Uterus (tissue), 4 donors: Measurements from ENCODE around the gene DMBT1. TPM values are rescaled to one million over a fixed set of nuclear protein-coding genes. Genes with fewer than 3 reads are reported as not detected.

ENCODE experiments used
- DNase-seq, 2 donors: peaks; one replicate each; pipeline ENCODE4 v3.0.0-alpha.2; 2019 to 2020
- H3K27ac ChIP-seq, 2 donors: fragments of 200-600 bp; sonication (generic); 1 replicate in 1 of 2; 2 replicates in 1 of 2; pipeline ENCODE4 v1.5.1; 2016 to 2018
- H3K27me3 ChIP-seq, 2 donors: fragments of 200-600 bp; sonication (generic); one replicate each; pipeline ENCODE4 v1.5.1; 2018 to 2019; ENCODE audit warnings: control low read depth in 1 of 2
- H3K36me3 ChIP-seq, 2 donors: fragments of 200-600 bp; sonication (generic); one replicate each; pipeline ENCODE4 v1.5.1; 2019; ENCODE audit warnings: control low read depth in 1 of 2
- H3K4me1 ChIP-seq, 2 donors: fragments of 200-600 bp; sonication (generic); one replicate each; pipeline ENCODE4 v1.5.1; 2018 to 2019; ENCODE audit warnings: control low read depth in 1 of 2
- H3K4me3 ChIP-seq, 2 donors: fragments of 200-600 bp; sonication (generic); 1 replicate in 1 of 2; 2 replicates in 1 of 2; pipeline ENCODE4 v1.5.1; 2018 to 2019; ENCODE audit warnings: mild to moderate bottlenecking in 1 of 2
- H3K9me3 ChIP-seq, 2 donors: fragments of 200-600 bp; sonication (generic); one replicate each; pipeline ENCODE4 v1.5.1; 2019; ENCODE audit warnings: control low read depth in 1 of 2
- POLR2A ChIP-seq, 2 donors: fragments of 450-650 bp; IDR thresholded peaks; one replicate each; pipeline ENCODE4 v1.6.1; 2016; ENCODE audit warnings: antibody characterized with exemption in 2 of 2, mild to moderate bottlenecking in 1 of 2, moderate library complexity in 1 of 2
- intact Hi-C: fragments of 100-400 bp; cut with DNase I; formaldehyde crosslinking; loops from one replicate; pipeline ENCODE4 v1.15.1; 2023; ENCODE audit warnings: low total_unique reads
- total RNA-seq, 4 donors: library from RNA; depleted of rRNA in 3 of 4; stranded (reverse); fragments of >200 nt in 3 of 4; gene quantifications; one replicate each; pipeline versions ENCODE4 v1.1.0 to v1.2.4, GENCODE V29; 2014 to 2023
- TF ChIP-seq, protein P1 (sequence below), 4 experiments: fragments of 200-600 bp in 2 of 4; fragments of 450-650 bp in 2 of 4; sonication (generic) in 2 of 4; IDR thresholded peaks; one replicate each; pipeline ENCODE4 v1.5.1; 2016 to 2019; ENCODE audit warnings: antibody characterized with exemption in 4 of 4, mild to moderate bottlenecking in 2 of 4, moderate library complexity in 1 of 4
- donor health status: DM: yes; HTN: yes; CAD: no.

The DMBT1 gene
- total RNA-seq, 4 donors from 2014 or later, result under 0.01 to 0.21 (median 0.15) TPM; not detected in 1

DNA sequence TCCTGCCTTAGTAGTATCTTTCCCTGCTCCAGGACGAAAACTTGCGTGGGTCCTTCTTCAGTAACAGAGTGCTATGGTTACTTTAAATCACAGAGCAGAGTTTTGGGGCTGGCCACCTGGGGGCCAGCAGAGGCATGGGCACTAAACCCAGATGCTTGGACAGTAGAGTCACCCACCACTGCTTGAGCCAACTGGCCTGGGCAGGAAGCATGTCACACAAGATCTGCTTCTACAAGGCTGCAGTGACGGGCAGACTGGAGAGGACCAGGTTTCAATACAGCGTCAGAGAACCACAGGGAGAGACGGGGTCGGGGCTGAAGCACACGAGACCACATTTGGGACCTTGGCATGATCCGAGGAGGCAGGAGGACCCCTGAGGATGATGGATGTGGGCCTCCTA is 14.3 kb upstream of the DMBT1 start:
- no peak for TF ChIP-seq POLR2A (IDR thresholded peaks at IDR 0.05)
- TF ChIP-seq, protein P1, sequence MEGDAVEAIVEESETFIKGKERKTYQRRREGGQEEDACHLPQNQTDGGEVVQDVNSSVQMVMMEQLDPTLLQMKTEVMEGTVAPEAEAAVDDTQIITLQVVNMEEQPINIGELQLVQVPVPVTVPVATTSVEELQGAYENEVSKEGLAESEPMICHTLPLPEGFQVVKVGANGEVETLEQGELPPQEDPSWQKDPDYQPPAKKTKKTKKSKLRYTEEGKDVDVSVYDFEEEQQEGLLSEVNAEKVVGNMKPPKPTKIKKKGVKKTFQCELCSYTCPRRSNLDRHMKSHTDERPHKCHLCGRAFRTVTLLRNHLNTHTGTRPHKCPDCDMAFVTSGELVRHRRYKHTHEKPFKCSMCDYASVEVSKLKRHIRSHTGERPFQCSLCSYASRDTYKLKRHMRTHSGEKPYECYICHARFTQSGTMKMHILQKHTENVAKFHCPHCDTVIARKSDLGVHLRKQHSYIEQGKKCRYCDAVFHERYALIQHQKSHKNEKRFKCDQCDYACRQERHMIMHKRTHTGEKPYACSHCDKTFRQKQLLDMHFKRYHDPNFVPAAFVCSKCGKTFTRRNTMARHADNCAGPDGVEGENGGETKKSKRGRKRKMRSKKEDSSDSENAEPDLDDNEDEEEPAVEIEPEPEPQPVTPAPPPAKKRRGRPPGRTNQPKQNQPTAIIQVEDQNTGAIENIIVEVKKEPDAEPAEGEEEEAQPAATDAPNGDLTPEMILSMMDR (IDR thresholded peaks at IDR 0.05), result no peak
- Histone ChIP-seq H3K36me3 (no peaks in the 10 kb centered on the region), H3K9me3 (no peaks in the 10 kb centered on the region), H3K4me1 (no peaks in the 10 kb centered on the region), H3K27me3 (no peaks in the 10 kb centered on the region), H3K4me3 (no peak overlapping the region), H3K27ac (no peak overlapping the region)
- no peak for DNase-seq
- intact Hi-C loops, result no loop called here

DNA sequence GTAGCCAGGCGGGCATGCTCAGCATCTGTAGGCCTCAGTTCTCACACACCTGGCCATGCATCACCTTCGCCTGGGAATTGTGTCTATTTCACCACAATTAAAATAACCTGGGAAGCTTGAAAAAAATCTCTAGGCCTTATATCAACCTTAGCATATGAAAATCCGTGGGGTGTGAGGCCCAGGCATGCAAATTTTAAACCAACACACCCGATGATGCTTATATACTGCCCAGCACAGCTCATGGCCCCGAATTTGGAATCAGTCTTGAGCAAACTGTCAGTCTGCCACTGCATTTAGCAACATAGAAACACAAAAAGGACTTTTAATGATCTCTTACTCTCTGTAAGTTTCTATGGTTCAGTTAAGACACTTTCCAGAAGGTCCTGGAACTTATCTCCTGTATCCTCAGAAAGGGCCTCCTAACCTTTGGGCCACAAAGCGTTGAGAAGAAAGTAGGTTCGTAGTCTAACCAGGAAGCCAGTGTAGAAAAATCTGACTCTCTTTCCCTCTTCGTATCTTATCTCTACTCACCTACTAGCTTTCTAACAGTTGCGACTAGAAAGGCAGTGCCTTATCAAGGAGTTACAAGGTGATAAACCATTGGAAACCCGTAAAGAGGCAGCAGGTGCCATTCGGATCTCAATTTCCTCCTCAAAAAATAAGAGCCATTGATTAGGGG is 12.0 kb upstream of the DMBT1 start:
- DNase-seq, result no peak
- no peaks in the 10 kb centered on the region for H3K4me1 ChIP-seq
- no peaks in the 10 kb centered on the region for H3K9me3 ChIP-seq
- no peak overlapping the region for H3K4me3 ChIP-seq
- H3K27me3 ChIP-seq, result no peaks in the 10 kb centered on the region
- no peaks in the 10 kb centered on the region for H3K36me3 ChIP-seq
- intact Hi-C loops, result no loop called here
- no peak for TF ChIP-seq POLR2A (IDR thresholded peaks at IDR 0.05)
- TF ChIP-seq, protein P1 (IDR thresholded peaks at IDR 0.05), result no peak
- no peak overlapping the region for H3K27ac ChIP-seq

DNA sequence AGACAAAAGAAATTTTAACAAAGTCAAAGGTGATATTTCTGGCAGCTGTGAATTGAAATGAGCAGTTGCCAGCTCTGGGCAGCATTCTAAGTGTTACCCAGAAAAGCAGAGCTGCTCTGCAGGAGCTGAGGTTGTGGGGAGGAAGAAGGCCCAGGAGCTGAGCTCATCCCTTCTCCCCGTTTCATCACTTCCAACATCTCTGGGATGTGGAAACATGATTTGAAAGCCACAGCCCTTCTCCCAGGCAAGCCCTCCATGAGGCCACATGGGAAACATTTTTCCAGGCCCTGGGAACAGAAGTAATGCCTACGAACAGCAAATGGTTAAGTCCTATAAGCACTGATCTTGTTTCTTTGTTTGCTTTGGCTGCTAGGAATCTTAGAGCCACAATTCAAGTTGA is 10.9 kb upstream of the DMBT1 start:
- no peak overlapping the region for H3K4me3 ChIP-seq
- no peaks in the 10 kb centered on the region for H3K9me3 ChIP-seq
- H3K27ac ChIP-seq, result no peak overlapping the region
- no peak for TF ChIP-seq POLR2A (IDR thresholded peaks at IDR 0.05)
- TF ChIP-seq, protein P1 (IDR thresholded peaks at IDR 0.05), result no peak
- H3K27me3 ChIP-seq, result no peaks in the 10 kb centered on the region
- H3K36me3 ChIP-seq, result no peaks in the 10 kb centered on the region
- DNase-seq, result no peak
- no peaks in the 10 kb centered on the region for H3K4me1 ChIP-seq
- intact Hi-C loops, result no loop called here

DNA sequence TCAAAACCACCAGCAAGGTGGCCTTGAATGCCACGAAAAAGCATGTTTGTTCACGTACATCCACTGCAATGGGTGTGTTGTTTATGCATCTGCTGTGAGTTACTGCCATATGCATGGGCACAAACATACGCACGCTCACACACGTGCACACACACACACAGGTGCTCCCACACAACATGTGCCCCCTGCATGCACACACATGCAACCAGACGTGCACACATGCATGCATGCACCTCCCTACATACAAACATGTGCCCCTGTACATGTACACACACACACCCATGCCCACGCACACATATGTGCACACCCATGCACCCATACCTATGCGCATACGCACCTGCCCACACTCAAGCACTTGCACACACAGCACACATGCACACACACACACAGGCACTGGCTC is 10.1 kb upstream of the DMBT1 start:
- Histone ChIP-seq H3K4me3 (no peak overlapping the region), H3K36me3 (no peaks in the 10 kb centered on the region), H3K27me3 (no peaks in the 10 kb centered on the region), H3K9me3 (no peaks in the 10 kb centered on the region), H3K27ac (no peak overlapping the region), H3K4me1 (no peaks in the 10 kb centered on the region)
- no peak for DNase-seq
- intact Hi-C loops, result no loop called here
- TF ChIP-seq, protein P1 (IDR thresholded peaks at IDR 0.05), result no peak
- no peak for TF ChIP-seq POLR2A (IDR thresholded peaks at IDR 0.05)

DNA sequence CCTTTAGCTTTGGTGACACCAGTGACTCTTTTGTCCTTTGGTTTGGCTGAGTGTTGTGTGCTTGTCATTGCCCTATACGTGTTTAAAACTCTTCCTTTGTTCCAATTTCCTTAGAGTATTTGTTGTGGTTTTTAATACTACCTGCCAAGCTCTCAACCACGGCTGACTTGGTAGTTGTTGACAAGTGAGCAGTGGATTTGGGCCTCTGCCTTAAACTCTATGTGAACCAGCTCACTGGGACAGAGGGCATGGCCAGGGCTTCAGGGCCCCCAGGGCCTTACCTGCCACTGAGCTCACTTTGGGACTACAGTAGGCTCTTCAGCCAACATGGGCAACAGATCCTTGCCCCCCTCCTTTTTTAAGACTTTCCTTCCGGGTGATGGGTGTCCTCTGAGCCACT is 9.6 kb upstream of the DMBT1 start:
- no peaks in the 10 kb centered on the region for H3K36me3 ChIP-seq
- intact Hi-C loops, result no loop called here
- no peak for DNase-seq
- H3K27me3 ChIP-seq, result no peaks in the 10 kb centered on the region
- no peaks in the 10 kb centered on the region for H3K4me1 ChIP-seq
- H3K27ac ChIP-seq, result no peak overlapping the region
- no peak for TF ChIP-seq POLR2A (IDR thresholded peaks at IDR 0.05)
- TF ChIP-seq, protein P1 (IDR thresholded peaks at IDR 0.05), result no peak
- no peaks in the 10 kb centered on the region for H3K9me3 ChIP-seq
- no peak overlapping the region for H3K4me3 ChIP-seq
